CD4-positive, alpha-beta T cell treated with Interleukin-15 for 1 hour (primary cell): ENCODE results near the gene SPTB.

Experiments
- DNase-seq: peaks from one replicate; pipeline ENCODE4 v3.0.0-alpha.2; 2020

Gene SPTB

DNA sequence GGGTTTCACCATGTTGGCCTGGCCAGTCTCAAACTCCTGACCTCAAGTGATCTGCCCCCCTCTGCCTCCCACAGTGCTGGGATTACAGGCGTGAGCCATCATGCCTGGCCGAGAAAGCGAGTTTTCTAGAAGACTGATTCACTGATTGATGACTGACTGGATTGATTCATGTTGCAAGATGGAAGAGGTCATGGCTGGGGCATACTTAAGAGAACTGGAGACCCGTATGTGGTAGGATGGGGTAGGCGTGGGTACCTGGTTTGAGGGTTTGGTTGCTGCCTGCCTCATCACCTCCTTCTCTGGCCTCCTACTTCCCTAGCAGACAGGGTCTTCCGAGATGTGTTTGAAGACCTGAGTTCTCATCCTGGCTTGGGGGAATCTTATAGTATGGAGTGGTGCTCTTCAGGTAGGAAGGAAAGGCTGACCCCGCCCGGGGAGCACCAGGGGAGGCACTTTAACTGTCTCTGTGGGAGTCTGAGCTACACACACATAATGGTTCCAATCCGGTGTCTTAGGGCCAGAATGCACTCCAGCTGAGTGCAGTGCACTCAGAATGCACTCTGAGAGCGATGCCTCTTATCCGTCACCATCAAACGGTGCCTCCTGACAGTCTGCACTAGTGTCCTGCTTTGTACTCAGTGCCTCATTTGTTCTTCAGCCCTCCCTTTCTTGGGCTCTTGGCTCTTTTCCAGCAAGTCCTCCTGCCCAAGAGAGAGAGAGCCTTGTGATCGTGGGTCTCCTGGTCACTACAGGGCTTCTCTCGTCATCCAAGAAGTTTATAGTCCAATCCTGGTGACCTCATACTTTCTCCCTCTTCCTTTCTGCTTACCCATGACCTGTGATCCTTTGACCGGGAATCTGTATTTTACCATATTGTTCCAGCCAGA lies 155.8 kb downstream of the SPTB start:
- DNase-seq: no peak

GRCh38 chr14:64722842-64723447 lies 156.8 kb downstream of the SPTB start:
- peak; percentile 37 for DNase-seq

GRCh38 chr14:64721899-64722298 lies 157.8 kb downstream of the SPTB start:
- no peak for DNase-seq

DNA sequence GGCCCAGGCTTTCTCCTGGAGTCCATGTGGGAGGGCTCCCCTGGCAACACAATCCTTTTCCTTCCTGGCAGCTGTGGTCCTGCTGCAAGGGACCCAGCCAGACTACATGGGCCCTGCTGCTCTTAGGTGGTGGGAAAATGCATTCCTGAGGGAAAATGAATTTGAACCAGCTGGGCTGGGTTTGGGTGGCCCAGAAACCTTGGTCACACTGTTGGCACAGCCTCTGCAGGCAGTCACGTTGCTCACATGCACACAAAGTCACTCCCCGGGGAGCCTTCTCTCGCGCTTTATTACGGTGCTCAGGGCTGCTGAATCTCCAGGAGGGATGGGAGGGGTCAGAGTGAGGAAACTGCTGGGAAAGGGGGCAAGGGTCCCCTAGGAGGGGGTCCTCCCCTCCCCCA lies 158.3 kb downstream of the SPTB start:
- DNase-seq: no peak

- no peak for DNase-seq
Observed at GRCh38 chr14:64720131-64720576, 159.6 kb downstream of the SPTB start.

- no peak for DNase-seq
Observed at GRCh38 chr14:64719601-64720000, 160.1 kb downstream of the SPTB start.

- no peak for DNase-seq
Observed at GRCh38 chr14:64718762-64719161, 160.9 kb downstream of the SPTB start.

DNA sequence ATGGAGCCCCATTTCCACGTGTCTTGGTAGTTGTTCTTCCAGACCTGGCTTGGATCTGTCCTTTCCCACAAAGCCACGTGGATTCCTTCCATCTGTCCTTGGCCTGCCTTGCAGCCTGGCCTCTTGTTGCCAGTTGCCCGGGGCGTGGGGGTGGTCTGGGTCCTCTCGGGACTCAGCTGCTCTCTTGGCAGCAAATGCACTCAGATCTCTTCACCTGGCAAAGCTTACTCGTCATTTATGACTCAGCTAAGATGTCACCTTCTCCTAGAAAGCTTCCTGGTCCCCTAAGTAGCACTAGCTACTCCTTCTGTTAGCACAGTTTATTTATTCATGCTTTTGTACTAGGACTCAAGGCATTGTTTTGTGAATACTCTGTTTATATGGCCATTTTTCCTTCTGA lies 161.8 kb downstream of the SPTB start:
- no peak for DNase-seq

DNA sequence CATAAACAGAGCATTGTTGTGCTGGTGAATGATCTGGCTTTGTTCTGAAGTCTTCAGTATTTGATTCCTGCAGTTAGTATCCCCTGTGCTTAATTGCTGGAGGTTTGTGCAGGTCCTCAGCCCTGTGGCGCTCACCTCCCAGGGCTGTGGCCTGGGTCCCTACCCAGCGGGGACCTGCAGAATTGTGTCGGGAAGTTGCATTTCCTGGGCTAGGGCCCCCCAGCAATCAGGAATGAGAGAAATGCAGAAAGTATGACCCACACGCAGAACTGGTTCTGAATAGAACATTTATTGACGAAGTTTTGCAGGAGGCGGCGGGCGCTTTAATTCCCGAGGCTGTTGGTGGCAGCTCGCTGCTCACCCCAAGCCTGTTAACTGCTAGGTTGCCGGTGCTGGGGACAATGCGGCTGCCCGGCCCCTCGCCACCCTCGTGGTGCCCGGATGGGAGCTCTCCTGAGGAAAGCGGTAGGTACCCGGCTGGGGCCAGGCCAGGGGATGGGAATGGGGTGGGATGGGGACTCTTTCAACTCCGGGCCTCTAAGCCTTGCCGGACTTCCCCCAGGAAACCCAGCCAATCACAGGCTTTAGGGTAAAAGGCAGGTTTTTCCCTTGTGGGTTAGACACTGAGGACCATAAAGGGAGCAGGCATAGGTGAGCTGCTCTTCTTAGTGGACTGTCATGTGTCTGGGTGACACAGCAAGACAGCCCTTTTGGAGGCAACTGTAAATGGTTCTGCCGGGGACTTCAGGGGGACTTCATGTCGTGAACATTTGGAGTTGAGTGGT lies 163.9 kb downstream of the SPTB start:
- DNase-seq: no peak

DNA sequence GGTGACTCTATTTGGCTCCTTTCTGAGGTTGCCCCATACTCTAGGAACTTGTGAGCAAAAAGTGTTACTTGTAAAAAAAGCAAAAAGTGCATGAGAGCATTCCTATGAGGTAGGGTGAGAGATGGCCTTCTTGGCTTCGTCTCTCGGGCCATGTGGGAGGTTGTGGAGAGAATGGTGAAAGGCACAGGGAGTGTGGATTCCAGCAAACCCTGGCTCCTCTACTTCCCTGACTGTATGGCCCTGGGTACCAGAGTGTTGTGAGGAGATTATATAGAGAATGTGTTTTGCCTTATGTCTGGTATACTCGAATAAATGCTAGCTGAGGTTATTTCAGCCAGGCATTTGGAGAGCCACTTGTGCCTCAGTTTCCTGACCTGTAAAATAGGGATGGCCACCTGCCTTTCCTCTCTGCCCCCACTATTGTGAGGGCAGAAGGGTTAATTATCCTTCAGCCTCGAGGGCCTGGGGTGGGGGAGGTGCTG lies 164.5 kb downstream of the SPTB start:
- no peak for DNase-seq

- DNase-seq: no peak
Observed at GRCh38 chr14:64714432-64715025, 165.2 kb downstream of the SPTB start.

DNA sequence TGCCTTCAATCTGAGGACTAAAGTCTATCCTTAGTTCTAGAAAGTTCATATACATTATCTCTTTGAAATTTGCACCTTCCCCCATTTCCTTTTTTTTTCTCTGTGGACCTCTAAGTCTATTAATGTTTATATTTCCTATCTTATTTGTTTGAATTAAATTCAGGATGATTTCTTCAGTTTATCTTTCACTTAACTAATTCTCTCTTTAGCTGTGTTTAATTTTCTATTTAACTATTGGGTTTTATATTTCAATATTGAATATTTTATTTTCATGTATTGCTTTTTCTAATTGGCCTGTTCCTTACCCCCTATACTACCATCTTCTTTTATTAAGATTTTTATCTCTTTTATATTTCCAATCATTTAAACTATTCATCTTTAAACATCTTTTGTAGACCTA lies 166.0 kb downstream of the SPTB start:
- DNase-seq: no peak

DNA sequence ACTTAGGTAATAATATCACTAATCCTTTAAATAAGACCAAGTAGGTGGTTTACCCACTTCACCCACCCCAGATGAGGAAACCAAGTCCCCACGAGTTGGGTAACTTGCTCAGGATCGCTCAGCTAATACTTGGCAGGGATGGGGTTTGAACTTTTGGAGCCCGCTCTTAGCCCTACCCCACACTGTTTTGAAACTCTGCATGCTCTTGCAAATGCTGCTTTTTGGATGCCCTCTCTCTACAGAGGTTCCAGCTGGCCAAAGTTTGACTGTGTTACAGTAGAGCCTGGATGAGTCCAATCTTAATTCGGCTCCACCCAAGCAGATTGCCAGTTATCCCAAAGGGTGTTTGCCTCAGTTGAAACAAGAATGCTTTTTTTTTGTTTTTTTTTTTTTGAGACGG lies 168.7 kb downstream of the SPTB start:
- no peak for DNase-seq

DNA sequence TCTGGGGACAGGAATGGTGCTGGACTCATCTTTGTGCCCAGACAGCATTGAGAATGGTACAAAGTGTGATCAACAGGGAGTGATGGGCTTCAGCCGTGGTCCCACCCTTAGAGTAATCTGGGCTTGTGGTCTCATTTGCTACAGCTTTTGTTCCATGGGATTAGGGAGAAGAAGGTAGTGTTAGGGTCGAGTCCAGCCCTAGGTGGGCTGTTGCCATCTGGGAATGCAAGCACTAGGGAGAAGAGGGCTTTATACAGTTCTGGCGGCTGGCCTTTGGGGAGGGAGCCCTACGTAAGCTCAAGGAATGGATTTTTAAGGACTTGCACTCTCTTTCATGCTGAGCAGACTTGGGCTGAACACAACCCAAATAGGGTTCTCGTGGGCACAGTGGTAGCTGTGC lies 170.6 kb downstream of the SPTB start:
- no peak for DNase-seq

DNA sequence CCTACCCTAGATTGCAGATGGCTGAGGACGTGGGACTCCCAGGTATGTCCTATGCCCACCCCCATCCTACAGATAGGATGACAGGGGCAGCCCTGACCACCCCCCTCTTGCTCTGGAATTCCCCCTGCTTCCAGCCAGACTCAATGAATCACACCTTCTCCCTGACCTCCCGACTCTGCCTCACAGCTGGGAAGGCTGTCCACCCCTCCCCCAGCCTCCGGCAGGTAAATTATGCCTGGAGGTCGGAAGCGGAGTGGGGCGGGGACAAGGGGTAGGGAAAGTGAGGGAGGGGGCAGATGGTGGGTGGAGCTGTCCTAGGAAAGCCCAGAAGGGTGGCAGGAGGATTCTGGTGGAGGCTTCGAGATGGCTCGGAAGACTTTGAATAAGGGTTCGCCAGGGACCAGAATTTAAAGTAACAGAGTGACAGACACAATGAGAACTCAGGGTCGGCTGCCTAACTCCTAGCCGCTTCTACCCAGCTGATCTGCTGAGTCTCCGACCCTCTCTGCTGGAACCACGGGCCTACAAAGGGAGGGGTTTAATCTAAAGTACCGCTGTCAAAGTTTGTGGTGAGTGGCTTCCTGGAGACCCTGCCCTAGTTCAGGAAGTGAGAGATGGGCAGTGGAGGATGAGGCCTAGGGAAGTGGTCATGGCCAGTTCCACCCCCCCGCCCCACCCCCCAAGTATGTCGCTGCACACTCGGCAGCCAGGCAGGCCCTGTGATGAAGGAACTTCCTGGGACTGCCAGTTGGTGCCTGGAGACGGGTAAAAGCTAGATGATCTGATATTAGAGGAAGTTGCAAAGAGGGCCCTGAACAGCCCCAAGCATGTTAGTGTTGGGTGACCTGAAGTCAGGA lies 171.3 kb downstream of the SPTB start:
- DNase-seq: peak; percentile 70

GRCh38 chr14:64707661-64708060 lies 172.0 kb downstream of the SPTB start:
- DNase-seq: no peak

DNA sequence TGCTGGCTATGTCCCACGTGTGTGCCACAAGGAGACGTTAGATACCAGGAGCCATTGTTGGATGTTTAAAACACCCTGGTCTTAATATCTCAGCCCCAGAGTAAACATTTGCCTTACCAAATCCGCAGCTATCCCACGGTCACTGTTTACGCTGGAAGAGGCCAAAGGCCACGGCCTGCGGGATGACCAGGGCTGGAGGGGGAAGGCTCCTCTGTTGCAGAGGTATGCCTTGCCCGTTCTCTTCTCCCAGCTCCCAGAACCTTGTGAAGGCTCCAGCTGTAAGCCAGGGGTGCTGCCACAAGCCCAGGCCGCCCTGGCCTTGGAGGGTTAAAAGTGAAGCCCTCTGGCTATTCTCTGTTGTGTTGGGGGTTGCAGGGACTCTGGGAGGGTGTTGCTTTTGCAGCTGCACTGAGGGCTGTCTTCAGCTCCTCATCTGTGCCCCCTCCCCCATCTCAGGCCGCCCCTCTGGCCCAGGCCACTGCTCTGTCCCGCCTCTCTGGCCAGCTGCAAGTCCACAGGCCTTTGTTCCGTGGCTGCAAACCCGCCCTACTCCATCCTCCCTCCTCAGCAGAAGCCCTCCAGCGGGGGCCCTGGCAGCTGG lies 173.0 kb downstream of the SPTB start:
- DNase-seq: no peak

- no peak for DNase-seq
Observed at GRCh38 chr14:64706119-64706592, 173.6 kb downstream of the SPTB start.

DNA sequence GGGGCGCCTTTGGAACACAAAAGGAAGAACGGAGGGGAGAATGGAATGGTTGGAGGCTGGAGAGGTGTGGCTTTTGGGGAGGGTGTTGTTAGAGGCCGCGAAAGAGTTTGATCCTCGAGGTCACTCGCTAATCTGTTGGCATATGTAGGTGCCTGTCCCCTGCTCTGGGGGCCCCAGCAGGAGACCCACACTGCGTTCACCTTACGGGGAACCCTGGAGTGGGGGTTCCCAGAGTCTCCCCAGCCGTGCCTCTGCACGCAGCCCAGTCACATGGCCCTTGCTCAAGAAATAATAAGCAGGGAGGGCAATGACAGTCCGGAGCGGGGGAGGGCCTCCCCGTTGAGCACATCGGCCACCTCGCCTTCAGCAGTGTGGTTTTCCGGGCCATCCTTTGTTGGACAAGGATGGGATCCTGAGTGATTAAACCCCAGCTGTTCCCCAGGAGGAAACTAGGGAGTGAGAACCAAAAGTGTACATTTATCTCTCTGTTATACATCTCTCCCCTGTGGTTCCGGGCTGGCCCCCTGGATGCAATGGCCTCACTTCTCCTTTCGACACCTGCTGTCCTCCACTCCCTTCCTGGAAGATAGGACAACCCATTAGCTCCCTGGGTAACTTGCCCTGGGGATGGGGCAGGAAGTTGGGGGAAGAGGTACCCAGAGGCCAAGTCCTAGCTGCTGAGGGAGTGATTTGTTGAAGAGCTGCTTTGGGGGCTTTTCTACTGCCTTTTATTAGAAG lies 174.2 kb downstream of the SPTB start:
- DNase-seq: no peak

- no peak for DNase-seq
Observed at GRCh38 chr14:64704743-64705380, 174.8 kb downstream of the SPTB start.
